Stimulated activated CD8-positive, alpha-beta memory T cell treated with anti-CD3 and anti-CD28 coated beads, Interleukin-12 subunit alpha, Interleukin-12 subunit beta, amount 100 ng/mL, for 4 hours (primary cell): ENCODE results near the gene ZSWIM4.
"Not testable (repeated sequence)": the region's sequence is repeated elsewhere in the genome, so short reads cannot be mapped to it uniquely, and the experiment has no call there.

Source experiments
- DNase-seq: peaks from one replicate; pipeline ENCODE4 v3.0.0-alpha.2; 2020; ENCODE audit warnings: low read depth

The ZSWIM4 gene

GRCh38 chr19:13778398-13778797 is 16.8 kb upstream of the ZSWIM4 start:
- no peak for DNase-seq

- no peak for DNase-seq
These were observed 16.4 kb upstream of the ZSWIM4 start for GRCh38 chr19:13778847-13779246.

GRCh38 chr19:13779794-13780193 is 15.4 kb upstream of the ZSWIM4 start:
- DNase-seq: not testable (repeated sequence)

- no peak for DNase-seq
These were observed 13.7 kb upstream of the ZSWIM4 start for GRCh38 chr19:13781547-13781946.

GRCh38 chr19:13782537-13782936 is 12.7 kb upstream of the ZSWIM4 start:
- no peak for DNase-seq

- no peak for DNase-seq
These were observed 11.4 kb upstream of the ZSWIM4 start for GRCh38 chr19:13783565-13784500.

GRCh38 chr19:13784731-13785452 is 10.4 kb upstream of the ZSWIM4 start:
- DNase-seq: peak; percentile 50

- DNase-seq: no peak
These were observed 6.3 kb upstream of the ZSWIM4 start for GRCh38 chr19:13788991-13789390.

GRCh38 chr19:13790354-13790753 is 4.9 kb upstream of the ZSWIM4 start:
- DNase-seq: peak; percentile 21

- DNase-seq: not testable (repeated sequence)
These were observed 1.9 kb upstream of the ZSWIM4 start for GRCh38 chr19:13793317-13793716.

GRCh38 chr19:13794398-13794756 is 866 bp upstream of the ZSWIM4 start:
- DNase-seq: no peak

- no peak for DNase-seq
These were observed 505 bp downstream of the ZSWIM4 start for GRCh38 chr19:13795595-13796300.

- no peak for DNase-seq
These were observed 1.2 kb downstream of the ZSWIM4 start for GRCh38 chr19:13796301-13797057.

GRCh38 chr19:13797058-13797440 is 1.8 kb downstream of the ZSWIM4 start:
- no peak for DNase-seq

- no peak for DNase-seq
These were observed 2.6 kb downstream of the ZSWIM4 start for GRCh38 chr19:13797870-13798269.

GRCh38 chr19:13799669-13800068 is 4.4 kb downstream of the ZSWIM4 start:
- DNase-seq: no peak

- DNase-seq: no peak
These were observed 7.8 kb downstream of the ZSWIM4 start for GRCh38 chr19:13803038-13803437.

GRCh38 chr19:13804830-13805683 is 9.8 kb downstream of the ZSWIM4 start:
- no peak for DNase-seq

- DNase-seq: no peak
These were observed 11.5 kb downstream of the ZSWIM4 start for GRCh38 chr19:13806728-13807127.

GRCh38 chr19:13807421-13808021 is 12.3 kb downstream of the ZSWIM4 start:
- no peak for DNase-seq

- no peak for DNase-seq
These were observed 13.6 kb downstream of the ZSWIM4 start for GRCh38 chr19:13808856-13809255.
